ENCODE measurements around the gene NVL. TPM values are rescaled to one million over a fixed set of nuclear protein-coding genes. Genes with fewer than 3 reads are reported as not detected.

Gene NVL
- total RNA-seq, 2 donors from 2014 or later, result 23.9 to 29.7 TPM

DNA sequence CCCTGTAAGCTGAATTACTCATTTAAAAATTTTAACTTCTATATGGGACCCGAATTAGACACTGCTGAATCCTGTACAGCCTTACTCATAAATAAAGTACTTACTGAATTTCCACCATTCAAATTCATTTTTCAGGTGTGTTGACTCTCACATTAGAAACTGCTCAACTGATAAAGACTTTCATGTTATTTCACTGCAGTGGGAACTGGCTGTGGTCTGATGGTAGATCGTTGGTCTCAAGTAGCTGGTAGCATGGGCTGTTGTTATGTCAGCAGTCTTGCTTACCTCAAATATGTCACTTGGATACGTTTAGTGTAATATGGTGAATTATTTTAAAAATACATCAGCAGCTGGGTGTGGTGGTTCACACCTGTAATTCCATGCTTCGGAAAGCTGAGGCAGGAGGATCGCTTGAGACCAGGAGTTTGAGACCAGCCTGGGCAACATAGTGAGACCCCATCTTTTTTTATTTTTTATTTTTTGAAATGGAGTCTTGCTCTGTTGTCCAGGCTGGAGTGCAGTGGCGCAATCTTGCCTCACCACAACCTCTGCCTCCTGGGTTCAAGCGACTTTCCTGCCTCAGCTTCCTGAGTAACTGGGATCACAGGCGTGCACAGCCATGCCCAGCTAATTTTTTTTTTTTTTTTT lies 136.5 kb downstream of the NVL start:
- no peak for TF ChIP-seq POLR2A (IDR thresholded peaks at IDR 0.05)
- TF ChIP-seq POLR2AphosphoS5 (IDR thresholded peaks at IDR 0.05), result no peak
- TF ChIP-seq CTCF (IDR thresholded peaks at IDR 0.05), result no peak
- intact Hi-C loops (cut with DNase I), result no loop called here
- Histone ChIP-seq H3K9me3 (no peaks in the 10 kb centered on the region), H3K27ac (no peak overlapping the region), H3K27me3 (replicated peaks; ENCODE audit: insufficient read depth) (no peaks in the 10 kb centered on the region), H3K4me3 (no peak overlapping the region), H3K4me1 (replicated peaks) (peaks cover 3% of the 10 kb centered on the region), H3K36me3 (no peaks in the 10 kb centered on the region)
- WGBS, result 88% methylated on average over 8 of the region's 8 CpGs
- no peak for DNase-seq (ENCODE audit: low spot score)

- no peak for DNase-seq (ENCODE audit: low spot score)
- TF ChIP-seq CTCF (IDR thresholded peaks at IDR 0.05) (no peak), POLR2A (IDR thresholded peaks at IDR 0.05) (no peak), POLR2AphosphoS5 (IDR thresholded peaks at IDR 0.05) (no peak)
- no peaks in the 10 kb centered on the region for H3K27me3 ChIP-seq (replicated peaks; ENCODE audit: insufficient read depth)
- WGBS, result 65% methylated on average over 5 of the region's 5 CpGs
- no peak overlapping the region for H3K4me3 ChIP-seq
- no peaks in the 10 kb centered on the region for H3K4me1 ChIP-seq (replicated peaks)
- H3K36me3 ChIP-seq, result no peaks in the 10 kb centered on the region
- H3K9me3 ChIP-seq, result no peaks in the 10 kb centered on the region
- H3K27ac ChIP-seq, result no peak overlapping the region
- intact Hi-C loops (cut with DNase I), result no loop called here
These were observed 137.7 kb downstream of the NVL start for GRCh38 chr1:224192082-224192788.

DNA sequence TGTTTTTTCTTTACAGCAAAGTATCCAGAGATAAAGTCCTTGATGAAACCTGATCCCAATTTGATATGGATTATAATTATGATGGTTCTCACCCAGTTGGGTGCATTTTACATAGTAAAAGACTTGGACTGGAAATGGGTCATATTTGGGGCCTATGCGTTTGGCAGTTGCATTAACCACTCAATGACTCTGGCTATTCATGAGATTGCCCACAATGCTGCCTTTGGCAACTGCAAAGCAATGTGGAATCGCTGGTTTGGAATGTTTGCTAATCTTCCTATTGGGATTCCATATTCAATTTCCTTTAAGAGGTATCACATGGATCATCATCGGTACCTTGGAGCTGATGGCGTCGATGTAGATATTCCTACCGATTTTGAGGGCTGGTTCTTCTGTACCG lies 140.4 kb downstream of the NVL start:
- 94% methylated on average over 7 of the region's 7 CpGs for WGBS
- H3K4me1 ChIP-seq (replicated peaks), result no peaks in the 10 kb centered on the region

DNA sequence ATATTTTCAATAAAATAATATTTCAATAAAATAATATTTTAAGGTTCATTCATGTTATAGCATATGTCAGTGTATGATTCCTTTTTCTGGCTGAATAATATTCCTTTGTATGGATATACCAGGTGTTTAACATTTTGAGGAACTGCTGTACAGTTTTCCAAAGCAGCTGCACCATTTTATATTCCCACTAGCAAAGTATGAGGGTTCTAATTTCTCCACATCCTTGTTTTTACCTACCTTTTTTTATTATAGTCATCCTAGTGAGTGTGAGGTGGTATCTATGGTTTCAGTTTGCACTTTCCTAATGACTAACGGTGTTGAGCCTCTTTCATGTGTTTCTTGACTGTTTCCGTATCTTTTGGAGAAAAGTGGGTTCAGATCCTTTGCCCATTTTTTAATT lies 141.7 kb downstream of the NVL start:
- 90% methylated on average over 2 of the region's 2 CpGs for WGBS
- H3K36me3 ChIP-seq, result no peaks in the 10 kb centered on the region
- H3K4me3 ChIP-seq, result no peak overlapping the region
- intact Hi-C loops (cut with DNase I), result loop anchor here (10.0 kb wide), 2 partner anchors 73 to 147 kb away; partner anchors contain the start of genes FBXO28 and NVL
- no peak overlapping the region for H3K27ac ChIP-seq
- no peaks in the 10 kb centered on the region for H3K27me3 ChIP-seq (replicated peaks; ENCODE audit: insufficient read depth)
- no peaks in the 10 kb centered on the region for H3K9me3 ChIP-seq
- H3K4me1 ChIP-seq (replicated peaks), result no peaks in the 10 kb centered on the region
- DNase-seq (ENCODE audit: low spot score), result no peak
- TF ChIP-seq POLR2A (IDR thresholded peaks at IDR 0.05) (no peak), POLR2AphosphoS5 (IDR thresholded peaks at IDR 0.05) (no peak), CTCF (IDR thresholded peaks at IDR 0.05) (no peak)

More for the DNA sequence above, 140.4 kb downstream of the NVL start:
- Histone ChIP-seq H3K4me3 (no peak overlapping the region), H3K9me3 (no peaks in the 10 kb centered on the region), H3K36me3 (no peaks in the 10 kb centered on the region), H3K27me3 (replicated peaks; ENCODE audit: insufficient read depth) (no peaks in the 10 kb centered on the region), H3K27ac (no peak overlapping the region)
- no peak for DNase-seq (ENCODE audit: low spot score)
- intact Hi-C loops (cut with DNase I), result loop anchor here (10.0 kb wide), 2 partner anchors 75 to 145 kb away; partner anchors contain the start of genes FBXO28 and NVL
- TF ChIP-seq CTCF (IDR thresholded peaks at IDR 0.05) (no peak), POLR2AphosphoS5 (IDR thresholded peaks at IDR 0.05) (no peak), POLR2A (IDR thresholded peaks at IDR 0.05) (no peak)
